HG03025 (cell line): Measurements from ENCODE around the gene OGDH.

Source experiments
- ATAC-seq: cut with Tn5 transposase; IDR thresholded peaks from one replicate; pipeline ENCODE4 v1.9.1; 2021; ENCODE audit warnings: mild to moderate bottlenecking, moderate library complexity; ENCODE audit not compliant: unreplicated experiment, low FRiP score

Gene OGDH

DNA sequence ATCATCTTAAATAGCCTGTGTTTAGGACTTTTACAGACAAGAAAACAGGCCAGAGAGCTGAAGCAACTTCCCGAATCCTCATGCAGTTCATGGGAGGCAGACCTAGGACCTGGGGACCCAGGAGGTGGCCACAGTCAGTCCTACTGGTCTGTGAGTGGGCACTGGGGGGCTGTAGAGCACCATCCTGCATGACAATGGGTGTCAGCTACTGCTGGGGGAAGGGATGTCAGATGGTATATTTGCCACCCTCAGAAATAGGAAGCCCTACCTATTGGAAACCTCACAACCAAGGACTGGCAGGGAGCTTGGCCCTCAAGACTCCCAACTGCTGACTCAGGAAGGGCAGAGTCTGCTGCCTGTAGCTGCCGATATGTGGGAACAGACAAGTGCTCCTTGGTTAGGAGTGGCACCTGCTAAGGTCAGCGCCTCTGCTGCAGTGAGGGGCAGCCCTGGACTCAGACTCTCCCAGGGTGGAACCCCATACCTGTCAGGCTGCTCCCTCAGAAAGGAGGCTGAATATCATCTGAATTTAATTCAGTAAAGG, 29.7 kb downstream of the OGDH start:
- ATAC-seq = no peak

DNA sequence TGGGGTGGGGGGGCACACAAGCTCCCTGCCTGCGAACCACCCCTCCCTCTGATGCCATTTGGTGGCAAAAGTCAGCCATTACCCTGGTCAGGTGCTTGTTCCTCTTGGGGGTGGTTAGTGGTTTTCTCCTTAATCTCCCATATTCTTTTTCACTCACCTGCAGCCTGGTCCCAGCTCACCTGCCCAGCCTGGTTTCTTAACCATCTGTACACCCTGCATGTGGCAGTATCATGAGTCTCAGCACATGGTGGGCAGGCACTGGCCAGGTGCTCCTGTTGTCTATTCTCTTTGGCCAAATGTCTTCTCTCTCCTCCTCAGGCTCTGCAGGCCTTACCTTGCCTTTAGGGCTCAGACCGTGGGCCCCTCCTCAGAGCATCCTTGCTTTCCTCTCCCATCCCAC, 30.5 kb downstream of the OGDH start:
- ATAC-seq = no peak

DNA sequence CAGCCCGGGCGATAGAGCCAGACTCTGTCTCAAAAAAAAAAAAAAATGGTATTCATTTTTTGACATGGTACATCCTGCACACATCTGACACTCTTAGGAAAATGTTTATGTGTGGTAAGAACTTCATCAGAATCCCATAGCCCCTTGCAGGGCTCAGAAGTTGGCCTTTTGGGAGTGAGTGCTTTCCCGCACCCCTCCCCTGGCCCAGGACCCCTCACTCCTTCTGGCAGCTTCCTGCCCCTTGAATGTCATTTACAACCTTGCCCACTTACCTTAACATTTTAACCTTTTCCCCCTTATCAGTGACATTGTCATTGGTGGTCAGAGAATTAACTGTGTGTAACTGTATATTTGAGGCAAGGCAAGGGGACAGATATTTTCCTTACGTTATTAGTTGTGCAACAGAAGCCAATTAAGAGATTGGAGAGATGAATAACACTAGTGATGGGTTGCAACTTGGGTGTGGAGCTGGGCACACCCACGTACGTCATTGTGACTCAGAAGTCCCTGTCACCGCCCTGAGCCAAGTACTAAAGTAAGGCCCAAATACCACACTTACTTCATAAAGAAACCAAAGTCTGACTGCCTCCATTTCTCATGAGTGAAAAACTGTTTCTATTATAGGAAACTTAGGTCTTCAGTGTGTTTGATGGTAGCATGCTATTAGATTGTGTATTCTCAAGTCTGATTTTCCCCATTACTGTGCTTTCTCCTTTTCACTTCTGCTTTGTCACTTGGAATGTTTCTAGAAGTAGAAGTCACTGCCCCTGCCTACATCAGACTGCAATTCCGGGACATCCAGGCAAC, 31.6 kb downstream of the OGDH start:
- peak; percentile 40 for ATAC-seq

GRCh38 chr7:44638611-44639557, 32.5 kb downstream of the OGDH start:
- peak; percentile 73 for ATAC-seq

- no peak for ATAC-seq
These were observed 33.4 kb downstream of the OGDH start for GRCh38 chr7:44639671-44640321.

GRCh38 chr7:44643206-44643605, 36.8 kb downstream of the OGDH start:
- no peak for ATAC-seq

DNA sequence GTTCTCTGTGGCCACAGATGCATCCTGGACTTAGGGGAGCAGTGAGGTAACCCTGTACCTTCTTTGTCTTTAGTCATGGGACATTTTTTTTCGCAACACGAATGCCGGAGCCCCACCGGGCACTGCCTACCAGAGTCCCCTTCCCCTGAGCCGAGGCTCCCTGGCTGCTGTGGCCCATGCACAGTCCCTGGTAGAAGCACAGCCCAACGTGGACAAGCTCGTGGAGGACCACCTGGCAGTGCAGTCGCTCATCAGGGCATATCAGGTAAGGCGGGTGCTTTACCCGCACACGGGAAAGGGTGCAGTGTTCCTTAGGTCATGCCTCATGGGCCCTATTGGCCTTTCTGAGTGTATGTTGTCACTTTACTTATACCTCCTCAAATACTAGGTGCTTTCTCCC, 38.8 kb downstream of the OGDH start:
- no peak for ATAC-seq

DNA sequence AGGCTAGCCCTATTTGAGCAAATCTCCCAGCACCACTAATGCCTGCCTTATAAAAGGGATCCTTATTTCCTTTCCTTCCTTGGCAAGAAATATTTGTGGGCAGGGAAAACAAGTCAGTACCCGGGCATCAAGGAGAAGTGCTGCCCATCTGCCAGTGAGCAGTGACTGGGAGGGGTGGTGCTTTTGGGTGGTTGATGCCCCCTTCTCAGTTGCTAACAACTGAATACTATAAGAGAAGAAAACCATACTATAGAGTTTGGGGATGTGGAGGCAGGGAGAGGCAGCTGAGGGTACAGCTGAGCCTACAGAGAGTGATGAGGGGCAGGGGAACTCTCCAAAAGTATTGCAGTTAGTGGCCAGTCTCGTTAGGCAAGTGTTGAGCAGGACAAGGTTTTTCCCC, 39.3 kb downstream of the OGDH start:
- ATAC-seq = no peak

DNA sequence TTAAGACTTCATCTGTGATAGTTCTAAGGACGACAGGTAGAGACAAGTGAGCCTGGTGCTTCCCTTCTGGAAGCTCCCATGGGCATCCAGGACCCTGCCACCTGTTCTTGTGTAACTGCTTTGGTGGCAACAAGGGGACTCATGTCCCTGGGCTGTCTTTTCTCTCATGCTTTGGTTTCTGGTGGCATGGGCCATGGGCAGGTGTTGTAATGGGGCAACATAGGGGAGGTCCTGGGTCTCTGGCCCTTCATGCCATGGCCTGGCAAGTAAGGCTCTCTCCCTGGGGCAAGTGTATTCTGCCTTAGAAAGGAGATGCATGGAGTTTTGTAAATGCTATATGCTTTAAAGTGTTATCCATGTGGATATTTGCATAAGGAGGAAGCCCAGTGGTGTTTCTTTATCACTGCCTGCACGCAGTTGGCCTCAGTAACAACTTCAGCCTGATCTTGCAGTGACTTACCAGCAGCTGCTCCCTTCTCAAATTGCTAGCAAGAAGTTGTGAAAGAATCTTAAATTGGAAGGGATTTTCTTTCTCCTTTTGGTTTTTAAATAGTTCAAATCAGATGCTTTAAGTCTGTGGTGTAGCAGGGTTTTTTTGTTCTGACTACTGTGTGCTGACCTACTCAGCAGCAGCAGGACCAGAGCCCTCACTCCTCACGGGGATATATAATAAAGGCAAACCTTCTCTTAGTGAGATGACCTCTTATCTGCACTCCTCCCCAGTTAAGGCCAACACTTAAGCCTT, 39.9 kb downstream of the OGDH start:
- no peak for ATAC-seq

DNA sequence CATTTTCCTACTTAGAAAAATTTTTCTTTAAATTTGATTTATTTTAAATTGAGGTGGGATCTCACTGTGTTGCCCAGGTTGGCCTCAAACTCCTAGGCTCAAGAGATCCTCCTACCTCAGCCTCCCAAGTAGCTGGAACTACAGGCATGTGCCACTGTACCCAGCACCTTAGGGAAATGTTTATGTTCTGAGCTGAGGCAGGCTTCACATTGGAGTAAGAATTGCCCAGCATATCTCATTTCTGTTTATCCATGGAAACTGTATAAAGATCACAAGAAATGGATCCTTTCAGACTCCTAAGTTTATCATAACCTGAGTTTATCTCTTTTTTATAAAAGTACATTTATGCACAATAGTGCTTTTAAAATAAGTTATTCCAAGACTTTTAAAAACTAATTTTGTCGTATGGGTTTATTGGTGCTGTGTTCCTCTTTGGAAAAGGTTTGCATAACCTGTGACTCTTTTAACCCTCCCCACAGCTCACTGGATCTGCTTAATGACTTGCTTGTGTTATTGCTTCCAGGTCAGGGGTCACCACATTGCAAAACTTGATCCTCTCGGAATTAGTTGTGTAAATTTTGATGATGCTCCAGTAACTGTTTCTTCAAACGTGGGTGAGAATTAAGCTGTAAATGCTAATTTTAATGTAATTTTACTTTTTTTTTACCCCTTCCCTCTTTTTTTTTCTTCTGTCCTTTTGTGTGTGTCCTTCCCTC, 40.7 kb downstream of the OGDH start:
- ATAC-seq = no peak

DNA sequence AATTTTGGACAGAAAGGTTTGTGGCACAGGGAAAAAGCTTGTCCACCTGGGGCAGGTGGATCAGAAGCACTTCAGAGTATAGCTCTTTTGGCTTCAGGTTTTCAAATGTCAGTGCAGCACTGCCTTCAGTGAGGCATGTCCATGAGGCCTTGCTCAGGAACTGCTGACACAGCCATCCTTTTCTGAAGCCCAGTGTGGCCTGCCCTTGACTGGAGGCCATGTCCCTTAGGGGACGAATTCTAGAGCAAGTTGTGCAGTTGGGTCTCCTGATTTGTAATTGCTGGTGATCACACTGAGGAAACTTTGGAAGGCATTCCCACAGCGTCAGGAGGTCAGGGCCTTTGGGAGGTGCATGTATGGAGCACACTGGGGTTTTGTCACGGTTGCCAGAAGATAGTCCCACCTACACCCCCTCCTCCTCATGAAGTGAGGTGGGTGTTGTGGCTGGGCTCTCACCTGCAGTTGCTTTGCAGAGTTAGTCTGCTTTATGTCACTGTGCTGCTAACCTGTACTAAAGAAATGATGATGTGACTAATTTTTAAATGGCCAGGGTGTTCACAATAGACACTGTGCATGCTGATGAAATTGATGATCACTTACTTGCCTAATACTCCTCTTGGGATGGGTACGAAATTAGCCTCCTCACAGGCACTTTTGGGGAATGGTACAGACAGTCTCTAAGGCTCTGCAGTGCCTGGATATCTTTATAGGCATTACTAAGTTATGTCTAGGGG, 41.7 kb downstream of the OGDH start:
- no peak for ATAC-seq

DNA sequence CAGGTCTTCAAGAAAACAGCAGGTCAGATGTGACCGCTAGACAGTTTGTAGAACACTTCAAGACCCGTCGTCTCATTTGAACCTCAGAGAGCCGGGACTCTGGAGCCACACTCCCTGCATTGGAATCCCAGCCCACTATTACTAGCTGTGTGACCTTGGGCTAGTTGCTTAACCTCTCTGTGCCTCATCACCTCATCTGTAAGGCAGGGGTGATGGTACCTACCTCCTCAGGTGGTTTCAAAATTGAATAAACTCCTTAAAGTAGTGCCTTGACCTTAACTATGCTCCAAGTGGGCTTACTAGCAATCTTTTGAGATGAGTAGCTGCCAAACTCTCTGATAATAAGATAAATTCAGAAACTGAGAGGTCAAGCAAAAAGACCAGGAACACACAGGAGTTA, 43.8 kb downstream of the OGDH start:
- ATAC-seq = no peak

- no peak for ATAC-seq
These were observed 44.3 kb downstream of the OGDH start for GRCh38 chr7:44650772-44651171.

DNA sequence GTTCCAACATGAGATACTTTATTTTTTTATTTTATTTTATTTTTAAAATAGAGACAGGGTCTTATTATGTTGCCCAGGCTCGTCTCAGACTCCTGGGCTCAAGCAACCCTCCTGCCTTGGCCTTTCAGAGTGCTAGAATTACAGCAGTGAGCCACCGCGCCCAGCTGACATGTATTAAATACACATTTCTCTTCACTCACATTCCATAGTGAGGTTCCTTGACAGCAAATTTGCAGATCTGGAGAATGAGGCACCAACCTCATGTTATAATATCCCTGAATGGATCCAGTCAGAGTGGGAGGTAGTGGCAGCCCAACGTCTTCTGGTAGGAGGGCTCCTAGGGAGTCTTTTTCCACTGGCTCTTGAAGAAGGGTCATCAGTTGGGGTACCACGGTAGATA, 46.1 kb downstream of the OGDH start:
- no peak for ATAC-seq

GRCh38 chr7:44654255-44654796, 47.9 kb downstream of the OGDH start:
- no peak for ATAC-seq

- ATAC-seq = no peak
These were observed 48.9 kb downstream of the OGDH start for GRCh38 chr7:44655341-44655740.

- no peak for ATAC-seq
These were observed 52.6 kb downstream of the OGDH start for GRCh38 chr7:44658979-44659378.

DNA sequence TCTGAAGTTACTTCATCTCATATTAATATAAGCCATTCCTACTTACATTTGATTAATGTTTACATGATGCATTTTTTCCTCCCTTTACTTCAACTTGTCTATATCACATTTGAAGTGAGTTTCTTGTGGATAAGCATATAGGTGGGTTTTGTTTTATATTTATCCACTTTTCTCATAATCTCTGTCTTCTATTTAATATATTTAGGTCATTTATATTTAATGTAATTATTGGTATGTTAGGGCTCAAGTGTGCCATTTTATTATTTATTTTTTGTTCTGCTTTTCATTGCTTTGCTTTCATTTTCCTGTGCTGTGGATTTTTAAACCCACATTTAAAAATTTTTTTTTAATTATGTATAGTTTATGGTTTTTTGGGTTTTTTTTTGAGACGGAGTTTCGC, 54.8 kb downstream of the OGDH start:
- no peak for ATAC-seq
